ENCODE data around the gene SLC14A1.

SLC14A1 gene

GRCh38 chr18:45712061-45712460 lies 11.9 kb upstream of the SLC14A1 start:
- Histone ChIP-seq H3K9ac (ENCODE audit: low read depth, low read length, poor library complexity) (no peak overlapping the region), H2AFZ (ENCODE audit: low read length) (no peak overlapping the region), H2BK120ac (ENCODE audit: low read depth, low read length) (no peak overlapping the region), H4K91ac (ENCODE audit: low read depth, low read length, poor library complexity) (no peak overlapping the region), H3K4me2 (ENCODE audit: insufficient read depth, low read length, poor library complexity, severe bottlenecking) (no peak overlapping the region), H3K4me1 (ENCODE audit: control insufficient read depth in 2 of 2, insufficient read depth in 1 of 2, low read depth in 1 of 2, low read length in 2 of 2) (no peaks in the 10 kb centered on the region), H3K23ac (ENCODE audit: low read depth, low read length, poor library complexity) (no peak overlapping the region), H3K4ac (ENCODE audit: low read length) (no peak overlapping the region), H3K27me3 (ENCODE audit: control insufficient read depth in 3 of 3, insufficient read depth in 3 of 3, low read depth in 1 of 3, low read length in 3 of 3) (peaks cover 0 to 4% (median 0%) of the 10 kb centered on the region in 3 experiments), H3K36me3 (replicated peaks in 1 of 2; ENCODE audit: control insufficient read depth in 2 of 2, insufficient read depth in 2 of 2, low read length in 2 of 2) (no peaks in the 10 kb centered on the region), H3K18ac (ENCODE audit: low read length) (no peak overlapping the region), H2BK5ac (ENCODE audit: low read length) (no peak overlapping the region), H3K14ac (ENCODE audit: low read length) (no peak overlapping the region), H3K27ac (replicated peaks; ENCODE audit: low read length) (no peak overlapping the region), H4K8ac (ENCODE audit: low read depth, low read length) (no peak overlapping the region), H3K4me3 (ENCODE audit: low read length in 2 of 2) (no peak overlapping the region), H3K9me3 (replicated peaks in 1 of 2; ENCODE audit: control insufficient read depth in 2 of 2, insufficient read depth in 1 of 2, low read depth in 1 of 2, low read length in 2 of 2) (peaks cover 0 to 9% of the 10 kb centered on the region in 2 donors), H2BK15ac (ENCODE audit: low read length) (no peak overlapping the region), H2BK12ac (ENCODE audit: low read length) (no peak overlapping the region), H2AK5ac (ENCODE audit: low read depth, low read length) (no peak overlapping the region), H3K79me1 (ENCODE audit: low read depth, low read length) (no peaks in the 10 kb centered on the region)
- DNase-seq (ENCODE audit: low spot score), result no peak

GRCh38 chr18:45713239-45713638 lies 10.7 kb upstream of the SLC14A1 start:
- no peak overlapping the region for H4K91ac ChIP-seq (ENCODE audit: low read depth, low read length, poor library complexity)
- H3K18ac ChIP-seq (ENCODE audit: low read length), result no peak overlapping the region
- no peaks in the 10 kb centered on the region for H3K36me3 ChIP-seq (replicated peaks in 1 of 2; ENCODE audit: control insufficient read depth in 2 of 2, insufficient read depth in 2 of 2, low read length in 2 of 2)
- H3K79me1 ChIP-seq (ENCODE audit: low read depth, low read length), result no peaks in the 10 kb centered on the region
- peaks cover 0 to 4% (median 0%) of the 10 kb centered on the region in 3 experiments for H3K27me3 ChIP-seq (ENCODE audit: control insufficient read depth in 3 of 3, insufficient read depth in 3 of 3, low read depth in 1 of 3, low read length in 3 of 3)
- H2BK15ac ChIP-seq (ENCODE audit: low read length), result no peak overlapping the region
- no peak overlapping the region for H4K8ac ChIP-seq (ENCODE audit: low read depth, low read length)
- no peak overlapping the region for H2BK12ac ChIP-seq (ENCODE audit: low read length)
- no peak overlapping the region for H2BK5ac ChIP-seq (ENCODE audit: low read length)
- no peaks in the 10 kb centered on the region for H3K4me1 ChIP-seq (ENCODE audit: control insufficient read depth in 2 of 2, insufficient read depth in 1 of 2, low read depth in 1 of 2, low read length in 2 of 2)
- no peak for DNase-seq (ENCODE audit: low spot score)
- no peak overlapping the region for H3K9ac ChIP-seq (ENCODE audit: low read depth, low read length, poor library complexity)
- H3K27ac ChIP-seq (replicated peaks; ENCODE audit: low read length), result no peak overlapping the region
- WGBS, 2 donors (ENCODE audit: extremely low coverage in 2 of 2, insufficient read length in 2 of 2, insufficient replicate concordance in 1 of 2), result no CpG with 5 or more reads among the region's 1 CpG
- no peak overlapping the region for H3K4me2 ChIP-seq (ENCODE audit: insufficient read depth, low read length, poor library complexity, severe bottlenecking)
- no peak overlapping the region for H2AK5ac ChIP-seq (ENCODE audit: low read depth, low read length)
- H3K4ac ChIP-seq (ENCODE audit: low read length), result no peak overlapping the region
- no peak overlapping the region for H3K23ac ChIP-seq (ENCODE audit: low read depth, low read length, poor library complexity)
- no peak overlapping the region for H2AFZ ChIP-seq (ENCODE audit: low read length)
- H3K4me3 ChIP-seq (ENCODE audit: low read length in 2 of 2), result no peak overlapping the region
- H2BK120ac ChIP-seq (ENCODE audit: low read depth, low read length), result no peak overlapping the region
- peaks cover 0 to 9% of the 10 kb centered on the region in 2 donors for H3K9me3 ChIP-seq (replicated peaks in 1 of 2; ENCODE audit: control insufficient read depth in 2 of 2, insufficient read depth in 1 of 2, low read depth in 1 of 2, low read length in 2 of 2)
- H3K14ac ChIP-seq (ENCODE audit: low read length), result no peak overlapping the region

- Histone ChIP-seq H3K4ac (ENCODE audit: low read length) (no peak overlapping the region), H3K9me3 (replicated peaks in 1 of 2; ENCODE audit: control insufficient read depth in 2 of 2, insufficient read depth in 1 of 2, low read depth in 1 of 2, low read length in 2 of 2) (no peaks in the 10 kb centered on the region), H3K14ac (ENCODE audit: low read length) (no peak overlapping the region), H2BK5ac (ENCODE audit: low read length) (no peak overlapping the region), H3K36me3 (replicated peaks in 1 of 2; ENCODE audit: control insufficient read depth in 2 of 2, insufficient read depth in 2 of 2, low read length in 2 of 2) (no peaks in the 10 kb centered on the region), H2AFZ (ENCODE audit: low read length) (no peak overlapping the region), H2BK120ac (ENCODE audit: low read depth, low read length) (no peak overlapping the region), H2BK15ac (ENCODE audit: low read length) (no peak overlapping the region), H3K4me1 (ENCODE audit: control insufficient read depth in 2 of 2, insufficient read depth in 1 of 2, low read depth in 1 of 2, low read length in 2 of 2) (no peaks in the 10 kb centered on the region), H4K91ac (ENCODE audit: low read depth, low read length, poor library complexity) (no peak overlapping the region), H3K23ac (ENCODE audit: low read depth, low read length, poor library complexity) (no peak overlapping the region), H3K4me3 (ENCODE audit: low read length in 2 of 2) (peak overlapping the region in 1 of 2 donors; percentile 4), H3K18ac (ENCODE audit: low read length) (no peak overlapping the region), H3K27me3 (ENCODE audit: control insufficient read depth in 3 of 3, insufficient read depth in 3 of 3, low read depth in 1 of 3, low read length in 3 of 3) (peaks cover 0 to 2% (median 0%) of the 10 kb centered on the region in 3 experiments), H4K8ac (ENCODE audit: low read depth, low read length) (no peak overlapping the region), H3K27ac (replicated peaks; ENCODE audit: low read length) (no peak overlapping the region), H3K4me2 (ENCODE audit: insufficient read depth, low read length, poor library complexity, severe bottlenecking) (no peak overlapping the region), H3K9ac (ENCODE audit: low read depth, low read length, poor library complexity) (no peak overlapping the region), H2BK12ac (ENCODE audit: low read length) (peak overlapping the region; percentile 1), H3K79me1 (ENCODE audit: low read depth, low read length) (no peaks in the 10 kb centered on the region), H2AK5ac (ENCODE audit: low read depth, low read length) (no peak overlapping the region)
- WGBS, 2 donors (ENCODE audit: extremely low coverage in 2 of 2, insufficient read length in 2 of 2, insufficient replicate concordance in 1 of 2), result no CpG with 5 or more reads among the region's 5 CpGs
- no peak for DNase-seq (ENCODE audit: low spot score)
Observed at GRCh38 chr18:45715212-45715780, 8.7 kb upstream of the SLC14A1 start.

- no peaks in the 10 kb centered on the region for H3K79me1 ChIP-seq (ENCODE audit: low read depth, low read length)
- no CpG with 5 or more reads among the region's 7 CpGs for WGBS, 2 donors (ENCODE audit: extremely low coverage in 2 of 2, insufficient read length in 2 of 2, insufficient replicate concordance in 1 of 2)
- no peaks in the 10 kb centered on the region for H3K36me3 ChIP-seq (replicated peaks in 1 of 2; ENCODE audit: control insufficient read depth in 2 of 2, insufficient read depth in 2 of 2, low read length in 2 of 2)
- no peak overlapping the region for H2BK120ac ChIP-seq (ENCODE audit: low read depth, low read length)
- H2AK5ac ChIP-seq (ENCODE audit: low read depth, low read length), result no peak overlapping the region
- no peak overlapping the region for H3K4me3 ChIP-seq (ENCODE audit: low read length in 2 of 2)
- H2BK5ac ChIP-seq (ENCODE audit: low read length), result no peak overlapping the region
- no peak overlapping the region for H3K9ac ChIP-seq (ENCODE audit: low read depth, low read length, poor library complexity)
- no peak overlapping the region for H4K91ac ChIP-seq (ENCODE audit: low read depth, low read length, poor library complexity)
- no peaks in the 10 kb centered on the region for H3K4me1 ChIP-seq (ENCODE audit: control insufficient read depth in 2 of 2, insufficient read depth in 1 of 2, low read depth in 1 of 2, low read length in 2 of 2)
- H3K4ac ChIP-seq (ENCODE audit: low read length), result no peak overlapping the region
- no peaks in the 10 kb centered on the region for H3K9me3 ChIP-seq (replicated peaks in 1 of 2; ENCODE audit: control insufficient read depth in 2 of 2, insufficient read depth in 1 of 2, low read depth in 1 of 2, low read length in 2 of 2)
- no peak for DNase-seq (ENCODE audit: low spot score)
- H2AFZ ChIP-seq (ENCODE audit: low read length), result no peak overlapping the region
- no peak overlapping the region for H4K8ac ChIP-seq (ENCODE audit: low read depth, low read length)
- H3K27me3 ChIP-seq (ENCODE audit: control insufficient read depth in 3 of 3, insufficient read depth in 3 of 3, low read depth in 1 of 3, low read length in 3 of 3), result peaks cover 0 to 2% (median 0%) of the 10 kb centered on the region in 3 experiments
- no peak overlapping the region for H2BK12ac ChIP-seq (ENCODE audit: low read length)
- no peak overlapping the region for H3K14ac ChIP-seq (ENCODE audit: low read length)
- no peak overlapping the region for H2BK15ac ChIP-seq (ENCODE audit: low read length)
- H3K23ac ChIP-seq (ENCODE audit: low read depth, low read length, poor library complexity), result no peak overlapping the region
- no peak overlapping the region for H3K4me2 ChIP-seq (ENCODE audit: insufficient read depth, low read length, poor library complexity, severe bottlenecking)
- no peak overlapping the region for H3K18ac ChIP-seq (ENCODE audit: low read length)
- no peak overlapping the region for H3K27ac ChIP-seq (replicated peaks; ENCODE audit: low read length)
Observed at GRCh38 chr18:45719106-45719505, 4.9 kb upstream of the SLC14A1 start.
